ENCODE results near the gene ZSCAN10.
A peak's percentile ranks its signal among the peaks of the same experiment; 100 is the strongest.
"Not testable (repeated sequence)": the region's sequence is repeated elsewhere in the genome, so short reads cannot be mapped to it uniquely, and the experiment has no call there.

Gene ZSCAN10

GRCh38 chr16:3060339-3061127 lies 38.6 kb downstream of the ZSCAN10 start:
- no peak for DNase-seq

GRCh38 chr16:3059723-3060242 lies 39.3 kb downstream of the ZSCAN10 start:
- DNase-seq, result no peak

GRCh38 chr16:3059041-3059722 lies 39.9 kb downstream of the ZSCAN10 start:
- DNase-seq, result peak; percentile 87

GRCh38 chr16:3058139-3059030 lies 40.7 kb downstream of the ZSCAN10 start:
- DNase-seq, result peak; percentile 29

- no peak for DNase-seq
These were observed 41.6 kb downstream of the ZSCAN10 start for GRCh38 chr16:3057181-3058138.

GRCh38 chr16:3056336-3057180 lies 42.5 kb downstream of the ZSCAN10 start:
- no peak for DNase-seq

GRCh38 chr16:3055734-3056115 lies 43.4 kb downstream of the ZSCAN10 start:
- not testable (repeated sequence) for DNase-seq

- DNase-seq, result no peak
These were observed 43.9 kb downstream of the ZSCAN10 start for GRCh38 chr16:3054965-3055733.

GRCh38 chr16:3053330-3053710 lies 45.8 kb downstream of the ZSCAN10 start:
- not testable (repeated sequence) for DNase-seq

- DNase-seq, result not testable (repeated sequence)
These were observed 46.3 kb downstream of the ZSCAN10 start for GRCh38 chr16:3052571-3053329.

GRCh38 chr16:3051494-3051893 lies 47.6 kb downstream of the ZSCAN10 start:
- DNase-seq, result no peak

- no peak for DNase-seq
These were observed 48.1 kb downstream of the ZSCAN10 start for GRCh38 chr16:3051009-3051408.

GRCh38 chr16:3050487-3050886 lies 48.6 kb downstream of the ZSCAN10 start:
- DNase-seq, result no peak

GRCh38 chr16:3049921-3050481 lies 49.1 kb downstream of the ZSCAN10 start:
- no peak for DNase-seq

- DNase-seq, result no peak
These were observed 51.7 kb downstream of the ZSCAN10 start for GRCh38 chr16:3047387-3047720.

GRCh38 chr16:3046641-3047386 lies 52.3 kb downstream of the ZSCAN10 start:
- no peak for DNase-seq

GRCh38 chr16:3045758-3046640 lies 53.1 kb downstream of the ZSCAN10 start, which contains the start of gene MMP25:
Gene MMP25 (plus strand): TSS chr16:3046561. CDS start chr16:3046918, 357 bp downstream.
- DNase-seq, result no peak

Measured in fibroblast of skin of abdomen (primary cell).